GM19455 (cell line): Measurements from ENCODE around the gene TP53BP1.

Source experiments
- ATAC-seq: cut with Tn5 transposase; IDR thresholded peaks from one replicate; pipeline ENCODE4 v1.9.1; 2021; ENCODE audit not compliant: unreplicated experiment

Gene TP53BP1

GRCh38 chr15:43488790-43489189, 4.2 kb downstream of the TP53BP1 start:
- no peak for ATAC-seq

- ATAC-seq: no peak
These were observed 5.6 kb downstream of the TP53BP1 start for GRCh38 chr15:43487271-43487895.

- no peak for ATAC-seq
These were observed 8.5 kb downstream of the TP53BP1 start for GRCh38 chr15:43484455-43484854.

- no peak for ATAC-seq
These were observed 9.4 kb downstream of the TP53BP1 start for GRCh38 chr15:43483297-43484128.

- ATAC-seq: no peak
These were observed 19.1 kb downstream of the TP53BP1 start for GRCh38 chr15:43473885-43474284.

GRCh38 chr15:43471975-43472374, 21.0 kb downstream of the TP53BP1 start:
- ATAC-seq: no peak

GRCh38 chr15:43469867-43470266, 23.1 kb downstream of the TP53BP1 start:
- ATAC-seq: no peak

- ATAC-seq: no peak
These were observed 27.9 kb downstream of the TP53BP1 start for GRCh38 chr15:43465100-43465499.

- no peak for ATAC-seq
These were observed 29.0 kb downstream of the TP53BP1 start for GRCh38 chr15:43463998-43464397.

- ATAC-seq: no peak
These were observed 29.4 kb downstream of the TP53BP1 start for GRCh38 chr15:43463507-43463906.

- ATAC-seq: no peak
These were observed 43.0 kb downstream of the TP53BP1 start for GRCh38 chr15:43449981-43450380.

- ATAC-seq: no peak
These were observed 46.6 kb downstream of the TP53BP1 start for GRCh38 chr15:43446344-43446743.

- ATAC-seq: no peak
These were observed 51.6 kb downstream of the TP53BP1 start for GRCh38 chr15:43441316-43441715.

GRCh38 chr15:43440721-43441281, 52.2 kb downstream of the TP53BP1 start:
- no peak for ATAC-seq

GRCh38 chr15:43439268-43439667, 53.7 kb downstream of the TP53BP1 start:
- no peak for ATAC-seq

GRCh38 chr15:43436395-43436794, 56.6 kb downstream of the TP53BP1 start:
- ATAC-seq: no peak

GRCh38 chr15:43434446-43434845, 58.5 kb downstream of the TP53BP1 start:
- ATAC-seq: no peak

GRCh38 chr15:43433661-43434303, 59.2 kb downstream of the TP53BP1 start:
- no peak for ATAC-seq

GRCh38 chr15:43433165-43433564, 59.8 kb downstream of the TP53BP1 start:
- ATAC-seq: no peak

- no peak for ATAC-seq
These were observed 63.3 kb downstream of the TP53BP1 start for GRCh38 chr15:43429687-43430086.

- no peak for ATAC-seq
These were observed 69.2 kb downstream of the TP53BP1 start for GRCh38 chr15:43423793-43424192.

GRCh38 chr15:43420876-43421275, 72.1 kb downstream of the TP53BP1 start:
- ATAC-seq: no peak
